MCF 10A (cell line): Measurements from ENCODE around the gene UGT1A3. TPM values are rescaled to one million over a fixed set of nuclear protein-coding genes. Genes with fewer than 3 reads are reported as not detected.

ENCODE experiments used
- BruUV-seq: library from RNA; stranded (reverse); fragments of 400-500 nt; replicated peaks from 2 replicates; lab custom pipeline; 2021; lab: Mats Ljungman, UMichigan
- CTCF ChIA-PET: fragments of 300-600 bp; sonication (Branson Sonifier 250); formaldehyde crosslinking; extraction: SDS; loops from one replicate; lab custom pipeline; 2021; ENCODE audit warnings: antibody characterized with exemption, inconsistent platforms; lab: Yijun Ruan, JAX
- POLR2A ChIA-PET: fragments of 300-600, 350-650 bp; sonication (Branson Sonifier 250); formaldehyde crosslinking; extraction: SDS; loops from one replicate; lab custom pipeline; 2020; ENCODE audit warnings: antibody characterized with exemption, inconsistent platforms; lab: Yijun Ruan, JAX
- DNase-seq: peaks from one replicate; pipeline ENCODE4 v3.0.0-alpha.2; 2018; ENCODE audit not compliant: unreplicated experiment
- H3K27ac Mint-ChIP-seq: one replicate; pipeline ENCODE4 v1.8.0; 2022; ENCODE audit warnings: mild to moderate bottlenecking, low read depth, mixed read lengths; ENCODE audit not compliant: unreplicated experiment
- H3K27me3 Mint-ChIP-seq: one replicate; pipeline ENCODE4 v1.8.0; 2022; ENCODE audit warnings: mixed read lengths; ENCODE audit not compliant: insufficient read depth, unreplicated experiment
- H3K36me3 Mint-ChIP-seq: one replicate; pipeline ENCODE4 v1.8.0; 2022; ENCODE audit warnings: mild to moderate bottlenecking, moderate library complexity, mixed read lengths; ENCODE audit not compliant: insufficient read depth, unreplicated experiment
- H3K4me1 Mint-ChIP-seq: one replicate; pipeline ENCODE4 v1.8.0; 2022; ENCODE audit warnings: mixed read lengths; ENCODE audit not compliant: insufficient read depth, unreplicated experiment
- H3K4me3 Mint-ChIP-seq: one replicate; pipeline ENCODE4 v1.8.0; 2022; ENCODE audit warnings: mild to moderate bottlenecking, moderate library complexity, mixed read lengths; ENCODE audit not compliant: unreplicated experiment
- H3K9me3 Mint-ChIP-seq: one replicate; pipeline ENCODE4 v1.8.0; 2022; ENCODE audit warnings: mixed read lengths; ENCODE audit not compliant: unreplicated experiment
- intact Hi-C: fragments of 100-400 bp; cut with micrococcal nuclease; formaldehyde crosslinking; loops from 2 replicates; pipeline ENCODE4 v1.14.1; 2022
- total RNA-seq: library from RNA; stranded (reverse); gene quantifications from 2 replicates; pipeline ENCODE4 v1.2.3, GENCODE V29; 2022
- TF ChIP-seq, protein P1 (sequence below): fragments of 200-600 bp; IDR thresholded peaks from one replicate; pipeline ENCODE4 v1.8.0; 2022; ENCODE audit warnings: antibody characterized with exemption, mild to moderate bottlenecking; ENCODE audit not compliant: unreplicated experiment

The UGT1A3 gene
- total RNA-seq, 1 experiment from 2014 or later = not detected

GRCh38 chr2:233818639-233819621 is 90.1 kb downstream of the UGT1A3 start:
- intact Hi-C loops = no loop called here
- Mint-ChIP-seq H3K36me3 (no peaks in the 10 kb centered on the region), H3K4me3 (no peak overlapping the region), H3K9me3 (no peaks in the 10 kb centered on the region), H3K4me1 (no peaks in the 10 kb centered on the region), H3K27me3 (no peaks in the 10 kb centered on the region), H3K27ac (no peak overlapping the region)
- ChIA-PET POLR2A (interaction anchor here (0.6 kb wide), 1 partner anchor 494 kb away, joined by 4 read pairs; no protein-coding TSS in a partner anchor), CTCF (interaction anchor here (0.6 kb wide), 2 partner anchors 678 to 757 kb away, joined by 3 read pairs; partner anchors contain the start of gene ARL4C)
- no TSS peak for BruUV-seq
- TF ChIP-seq, protein P1, sequence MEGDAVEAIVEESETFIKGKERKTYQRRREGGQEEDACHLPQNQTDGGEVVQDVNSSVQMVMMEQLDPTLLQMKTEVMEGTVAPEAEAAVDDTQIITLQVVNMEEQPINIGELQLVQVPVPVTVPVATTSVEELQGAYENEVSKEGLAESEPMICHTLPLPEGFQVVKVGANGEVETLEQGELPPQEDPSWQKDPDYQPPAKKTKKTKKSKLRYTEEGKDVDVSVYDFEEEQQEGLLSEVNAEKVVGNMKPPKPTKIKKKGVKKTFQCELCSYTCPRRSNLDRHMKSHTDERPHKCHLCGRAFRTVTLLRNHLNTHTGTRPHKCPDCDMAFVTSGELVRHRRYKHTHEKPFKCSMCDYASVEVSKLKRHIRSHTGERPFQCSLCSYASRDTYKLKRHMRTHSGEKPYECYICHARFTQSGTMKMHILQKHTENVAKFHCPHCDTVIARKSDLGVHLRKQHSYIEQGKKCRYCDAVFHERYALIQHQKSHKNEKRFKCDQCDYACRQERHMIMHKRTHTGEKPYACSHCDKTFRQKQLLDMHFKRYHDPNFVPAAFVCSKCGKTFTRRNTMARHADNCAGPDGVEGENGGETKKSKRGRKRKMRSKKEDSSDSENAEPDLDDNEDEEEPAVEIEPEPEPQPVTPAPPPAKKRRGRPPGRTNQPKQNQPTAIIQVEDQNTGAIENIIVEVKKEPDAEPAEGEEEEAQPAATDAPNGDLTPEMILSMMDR = no peak
- DNase-seq = no peak

GRCh38 chr2:233819884-233820773 is 91.3 kb downstream of the UGT1A3 start:
- TF ChIP-seq, protein P1 = no peak
- Mint-ChIP-seq H3K4me3 (no peak overlapping the region), H3K27ac (no peak overlapping the region), H3K27me3 (no peaks in the 10 kb centered on the region), H3K9me3 (no peaks in the 10 kb centered on the region), H3K36me3 (no peaks in the 10 kb centered on the region), H3K4me1 (no peaks in the 10 kb centered on the region)
- DNase-seq = no peak
- BruUV-seq = no TSS peak
- POLR2A ChIA-PET = interaction anchor here (0.7 kb wide), 1 partner anchor 73 kb away, joined by 3 read pairs; no protein-coding TSS in a partner anchor
- CTCF ChIA-PET = interaction anchor here (0.5 kb wide), 1 partner anchor 602 kb away, joined by 3 read pairs; no protein-coding TSS in a partner anchor
- intact Hi-C loops = no loop called here

DNA sequence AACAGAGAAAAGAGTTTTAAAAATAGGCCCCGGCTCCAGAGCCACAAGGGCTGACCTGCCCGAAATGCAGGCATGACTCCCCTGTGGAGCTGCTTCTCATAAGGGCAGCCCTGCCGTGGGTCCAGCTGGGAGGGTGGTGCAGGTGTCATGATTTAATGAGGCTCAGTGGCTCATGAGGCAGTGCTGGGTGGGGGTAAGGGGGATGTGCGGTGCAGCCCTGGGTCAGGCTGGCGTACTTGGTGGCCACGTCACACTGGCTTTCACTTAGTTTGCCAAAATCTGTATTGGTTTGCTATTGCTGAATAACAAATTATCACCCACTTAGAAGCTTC is 91.9 kb downstream of the UGT1A3 start:
- H3K27me3 Mint-ChIP-seq = no peaks in the 10 kb centered on the region
- no peak overlapping the region for H3K27ac Mint-ChIP-seq
- ChIA-PET CTCF (no interaction called here), POLR2A (interaction anchor here (0.7 kb wide), 1 partner anchor 73 kb away, joined by 3 read pairs; no protein-coding TSS in a partner anchor)
- TF ChIP-seq, protein P1 = no peak
- no TSS peak for BruUV-seq
- DNase-seq = no peak
- no peaks in the 10 kb centered on the region for H3K4me1 Mint-ChIP-seq
- no peak overlapping the region for H3K4me3 Mint-ChIP-seq
- H3K36me3 Mint-ChIP-seq = no peaks in the 10 kb centered on the region
- no peaks in the 10 kb centered on the region for H3K9me3 Mint-ChIP-seq
- intact Hi-C loops = no loop called here

GRCh38 chr2:233821196-233821595 is 92.4 kb downstream of the UGT1A3 start:
- no peaks in the 10 kb centered on the region for H3K4me1 Mint-ChIP-seq
- H3K27ac Mint-ChIP-seq = no peak overlapping the region
- TF ChIP-seq, protein P1 = no peak
- BruUV-seq = no TSS peak
- ChIA-PET POLR2A (interaction anchor here (0.7 kb wide), 1 partner anchor 74 kb away, joined by 3 read pairs; no protein-coding TSS in a partner anchor), CTCF (no interaction called here)
- intact Hi-C loops = no loop called here
- no peaks in the 10 kb centered on the region for H3K9me3 Mint-ChIP-seq
- H3K27me3 Mint-ChIP-seq = no peaks in the 10 kb centered on the region
- H3K4me3 Mint-ChIP-seq = no peak overlapping the region
- no peak for DNase-seq
- H3K36me3 Mint-ChIP-seq = no peaks in the 10 kb centered on the region
